Measurements from ENCODE around the gene TGFBRAP1. TPM values are rescaled to one million over a fixed set of nuclear protein-coding genes. Genes with fewer than 3 reads are reported as not detected.
A peak's percentile ranks its signal among the peaks of the same experiment; 100 is the strongest.
"Not testable (repeated sequence)": the region's sequence is repeated elsewhere in the genome, so short reads cannot be mapped to it uniquely, and the experiment has no call there.

TGFBRAP1 gene
- total RNA-seq, 2 donors from 2014 or later: 19.9 to 38.0 TPM

DNA sequence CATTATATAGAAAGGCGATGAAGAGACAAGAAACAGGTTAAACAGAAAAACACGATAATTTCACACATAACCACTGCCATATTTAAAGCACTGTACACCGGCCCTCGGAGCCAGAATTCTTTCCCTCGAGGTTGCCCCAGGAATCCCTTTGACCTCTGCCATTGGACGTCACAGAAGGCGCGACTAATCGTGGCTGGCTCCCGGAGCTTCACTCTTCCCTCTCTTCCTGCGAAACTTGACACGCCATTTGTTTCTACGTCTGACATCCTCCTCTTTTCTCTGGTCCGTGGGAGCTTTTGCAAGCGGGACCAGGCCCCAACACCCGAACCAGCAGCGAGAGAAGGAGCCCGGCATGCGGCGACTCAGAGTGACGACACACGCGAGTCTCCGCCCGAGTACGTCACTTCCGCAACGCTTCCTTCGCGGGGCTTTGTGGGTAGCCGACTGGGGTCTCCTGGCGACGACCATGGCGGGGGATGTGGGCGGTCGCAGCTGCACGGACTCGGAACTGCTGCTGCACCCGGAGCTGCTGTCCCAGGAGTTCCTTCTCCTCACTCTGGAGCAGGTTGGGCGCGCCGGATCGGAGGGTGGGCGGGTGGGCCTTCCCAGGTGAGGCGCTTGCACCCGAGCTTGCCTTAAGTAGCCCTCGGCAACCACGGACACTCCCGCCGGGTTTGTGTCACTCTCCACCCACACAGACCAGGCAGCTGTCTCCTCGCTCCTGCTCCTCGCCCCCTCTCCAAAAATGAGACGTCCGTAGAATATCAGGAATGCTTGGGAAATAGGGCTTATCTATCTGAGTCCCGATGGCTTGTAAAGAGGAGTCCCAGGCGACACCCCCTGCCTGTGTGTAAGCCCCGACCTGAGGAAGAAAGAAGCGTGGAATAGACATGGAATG, 7.8 kb upstream of the TGFBRAP1 start, which contains the start of gene C2orf49:
Gene C2orf49, plus strand, starts transcription at position 419 of the 898 bp plus-strand sequence. Its CDS starts 48 bp downstream, at position 467.
- ATAC-seq: peak; percentile 95 to 96
- H3K27ac Mint-ChIP-seq: peak within 1 kb of the TSS; percentile 97 to 99
- H3K9me3 Mint-ChIP-seq: no peaks in the 10 kb centered on the region
- peaks cover 6% of the 10 kb centered on the region for H3K36me3 Mint-ChIP-seq
- H3K4me1 Mint-ChIP-seq (ENCODE audit: low read depth in 2 of 2): peaks cover 24 to 25% of the 10 kb centered on the region in 2 donors
- peak within 1 kb of the TSS; percentile 97 for H3K4me3 Mint-ChIP-seq
- H3K27me3 Mint-ChIP-seq: no peaks in the 10 kb centered on the region
- peak; percentile 89 for DNase-seq (ENCODE audit: low spot score)

DNA sequence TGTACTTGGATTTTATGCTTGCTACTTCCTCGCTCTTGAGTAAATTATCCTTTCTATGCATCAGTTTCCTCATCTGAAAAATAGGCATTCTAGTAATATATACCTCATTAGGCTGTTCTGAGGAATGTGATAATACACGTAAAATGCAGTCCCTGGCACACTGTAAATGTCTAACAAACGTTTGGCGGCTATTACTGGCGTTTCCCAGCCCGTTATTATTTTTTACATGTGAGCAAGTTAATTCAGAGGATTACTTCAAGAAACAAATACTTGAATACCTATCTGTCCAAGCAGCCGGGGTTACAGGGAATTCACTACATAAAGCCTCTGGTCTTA, 7.2 kb upstream of the TGFBRAP1 start:
- Mint-ChIP-seq H3K4me1 (ENCODE audit: low read depth in 2 of 2) (peaks cover 24 to 25% of the 10 kb centered on the region in 2 donors), H3K36me3 (peaks cover 6% of the 10 kb centered on the region), H3K27me3 (no peaks in the 10 kb centered on the region), H3K9me3 (no peaks in the 10 kb centered on the region), H3K4me3 (peak overlapping the region; percentile 97), H3K27ac (peak overlapping the region; percentile 97 to 99)
- ATAC-seq: no peak
- no peak for DNase-seq (ENCODE audit: low spot score)

DNA sequence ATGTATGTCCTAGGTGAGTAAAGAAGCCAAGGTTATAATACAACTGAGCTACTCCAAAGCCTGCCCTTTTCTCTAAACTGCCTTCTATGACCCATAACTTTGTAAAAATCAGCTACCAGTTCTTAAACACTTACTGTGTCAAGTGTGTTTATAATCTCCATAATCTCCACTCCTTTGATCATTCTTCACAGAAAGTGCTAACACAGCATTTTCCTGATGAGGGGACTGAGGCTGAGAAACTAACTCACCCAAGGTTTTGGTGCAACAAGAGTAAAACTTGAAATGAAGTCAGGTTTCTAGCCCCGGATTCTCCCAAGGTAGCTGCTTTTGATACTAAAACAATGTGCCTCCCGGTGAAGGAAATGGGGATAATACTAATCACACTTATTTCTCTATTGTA, 5.9 kb upstream of the TGFBRAP1 start:
- DNase-seq (ENCODE audit: low spot score) (no peak), ATAC-seq (no peak)
- Mint-ChIP-seq H3K9me3 (no peaks in the 10 kb centered on the region), H3K4me1 (ENCODE audit: low read depth in 2 of 2) (peaks cover 27 to 30% of the 10 kb centered on the region in 2 donors), H3K27me3 (no peaks in the 10 kb centered on the region), H3K27ac (peak overlapping the region in 1 of 2 donors; percentile 10), H3K4me3 (no peak overlapping the region), H3K36me3 (peaks cover 6% of the 10 kb centered on the region)

DNA sequence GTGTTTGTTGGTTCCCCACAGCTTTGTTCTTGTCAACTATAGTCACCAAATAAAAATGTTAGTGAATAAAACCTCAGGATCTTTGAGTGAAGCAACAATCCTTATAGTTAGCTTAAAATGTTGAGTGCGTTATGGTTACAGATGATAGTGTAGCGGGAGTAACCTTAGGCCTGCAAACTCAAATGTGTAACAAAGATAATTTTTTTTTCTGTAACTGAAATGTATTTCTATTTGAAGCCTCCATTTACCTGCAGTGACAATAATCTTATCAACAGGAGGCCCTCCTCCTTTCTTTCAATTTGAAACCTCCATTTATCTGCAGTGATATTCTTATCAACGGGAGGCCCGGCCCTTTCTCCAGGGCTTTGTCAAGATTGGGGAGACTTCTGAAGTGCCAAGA, 4.7 kb upstream of the TGFBRAP1 start:
- H3K9me3 Mint-ChIP-seq: no peaks in the 10 kb centered on the region

DNA sequence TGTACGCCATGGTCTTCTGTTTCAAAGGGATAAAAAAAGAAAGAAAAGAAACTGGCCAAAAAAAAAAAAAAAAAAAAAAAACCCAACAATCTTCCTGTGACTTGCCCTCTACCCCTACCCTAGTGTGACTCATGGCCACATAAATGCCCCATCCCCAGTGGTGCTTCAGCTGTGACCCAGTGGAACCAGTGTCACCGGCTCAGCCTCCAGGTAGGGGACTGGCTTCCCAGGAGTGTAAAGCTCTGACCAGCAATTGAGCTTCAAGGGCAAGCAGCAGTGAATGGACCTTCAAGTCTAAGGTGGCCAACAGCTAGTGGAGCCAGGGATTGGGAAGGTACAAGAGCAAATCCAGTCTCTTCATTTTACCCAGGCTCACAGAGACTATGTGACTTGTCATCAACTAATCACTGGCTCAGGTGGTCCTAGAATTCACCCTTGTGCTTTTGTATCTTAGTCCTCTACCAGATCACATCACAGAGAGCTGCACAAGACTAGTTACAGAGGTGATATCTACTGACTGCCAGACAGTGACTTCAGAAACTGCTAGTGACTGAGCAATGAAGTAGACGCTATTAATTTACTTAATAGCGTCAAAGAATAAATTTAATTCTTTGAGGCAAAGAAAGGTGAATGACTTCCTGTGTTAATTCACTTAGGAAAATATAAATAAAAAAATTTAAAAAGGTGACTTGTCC, 1.3 kb upstream of the TGFBRAP1 start:
- Mint-ChIP-seq H3K4me1 (ENCODE audit: low read depth in 2 of 2) (peaks cover 27 to 28% of the 10 kb centered on the region in 2 donors), H3K27me3 (no peaks in the 10 kb centered on the region), H3K36me3 (no peaks in the 10 kb centered on the region), H3K9me3 (no peaks in the 10 kb centered on the region), H3K27ac (peak overlapping the region; percentile 90 to 91), H3K4me3 (peak overlapping the region; percentile 84)
- ATAC-seq (no peak), DNase-seq (ENCODE audit: low spot score) (no peak)

More for the DNA sequence above, 4.7 kb upstream of the TGFBRAP1 start:
- H3K27ac Mint-ChIP-seq: no peak overlapping the region
- no peak for DNase-seq (ENCODE audit: low spot score)
- no peak for ATAC-seq
- H3K27me3 Mint-ChIP-seq: no peaks in the 10 kb centered on the region
- H3K4me1 Mint-ChIP-seq (ENCODE audit: low read depth in 2 of 2): peaks cover 29 to 31% of the 10 kb centered on the region in 2 donors
- no peak overlapping the region for H3K4me3 Mint-ChIP-seq
- no peaks in the 10 kb centered on the region for H3K36me3 Mint-ChIP-seq

DNA sequence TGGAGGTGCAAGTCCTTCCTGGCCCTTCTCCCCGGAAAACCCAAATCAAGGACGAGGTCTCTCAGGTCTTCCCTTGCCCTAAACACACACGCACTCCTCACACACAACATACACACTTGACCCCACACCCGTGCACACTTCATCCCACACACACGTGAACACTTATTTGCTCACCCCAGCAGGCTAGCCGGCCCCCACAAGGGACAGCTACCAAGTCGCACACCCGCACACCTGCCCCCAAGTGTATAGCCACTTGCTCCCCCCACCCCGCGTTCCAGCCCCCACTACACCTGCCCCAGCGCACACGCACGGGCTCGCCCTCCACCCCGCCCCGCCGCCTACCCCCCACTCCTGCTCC, 359 bp downstream of the TGFBRAP1 start:
- no peaks in the 10 kb centered on the region for H3K9me3 Mint-ChIP-seq
- H3K27me3 Mint-ChIP-seq: no peaks in the 10 kb centered on the region
- DNase-seq (ENCODE audit: low spot score) (no peak), ATAC-seq (peak; percentile 3 to 22)
- no peaks in the 10 kb centered on the region for H3K36me3 Mint-ChIP-seq
- peak overlapping the region; percentile 89 for H3K4me3 Mint-ChIP-seq
- peak overlapping the region; percentile 87 to 90 for H3K27ac Mint-ChIP-seq
- peaks cover 28 to 32% of the 10 kb centered on the region in 2 donors for H3K4me1 Mint-ChIP-seq (ENCODE audit: low read depth in 2 of 2)

DNA sequence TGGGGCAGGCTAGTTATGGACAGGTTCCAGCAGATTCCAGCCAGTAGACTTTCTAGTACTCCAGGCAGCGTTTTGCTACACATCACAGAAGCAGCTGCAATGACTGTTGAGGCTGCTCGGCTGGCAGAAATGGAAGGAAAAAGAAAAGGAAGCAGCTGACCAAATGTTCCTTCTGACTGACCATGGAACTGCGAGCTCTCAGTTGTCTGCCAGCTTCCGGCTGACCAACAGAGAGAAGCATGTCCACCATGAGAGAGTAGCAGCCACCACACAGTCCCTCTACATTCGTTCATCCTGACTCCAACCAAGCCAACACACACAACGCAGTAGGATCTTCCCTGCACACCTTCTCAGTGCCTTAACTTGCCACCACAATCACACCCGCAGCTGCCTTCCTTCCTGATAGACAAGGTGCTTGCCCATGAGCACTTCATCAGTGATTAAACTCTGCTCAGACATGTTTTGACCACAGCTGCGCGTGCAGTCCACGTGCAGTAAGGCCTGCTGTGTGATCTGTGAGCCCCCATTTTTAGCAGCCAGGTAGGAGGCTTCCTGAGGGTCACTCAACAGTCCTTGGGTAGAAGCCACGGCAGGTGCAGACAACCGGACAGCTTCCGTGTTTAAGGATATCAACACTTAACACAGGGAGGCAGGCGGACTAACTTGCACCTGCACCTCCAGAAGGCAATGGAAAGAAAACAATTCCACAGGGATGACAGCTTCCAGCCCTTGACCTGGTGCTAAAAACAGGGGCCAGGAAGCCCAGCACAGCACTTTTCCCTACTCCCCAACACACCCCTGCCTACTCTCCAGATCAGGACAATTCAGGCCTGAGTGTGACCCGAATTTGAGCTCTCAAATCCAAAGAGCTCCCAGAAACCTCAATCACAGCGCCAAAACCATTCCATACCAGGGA, 996 bp downstream of the TGFBRAP1 start:
- H3K27ac Mint-ChIP-seq: peak overlapping the region; percentile 87 to 90
- ATAC-seq: peak in 1 of 2 donors; percentile 34

DNA sequence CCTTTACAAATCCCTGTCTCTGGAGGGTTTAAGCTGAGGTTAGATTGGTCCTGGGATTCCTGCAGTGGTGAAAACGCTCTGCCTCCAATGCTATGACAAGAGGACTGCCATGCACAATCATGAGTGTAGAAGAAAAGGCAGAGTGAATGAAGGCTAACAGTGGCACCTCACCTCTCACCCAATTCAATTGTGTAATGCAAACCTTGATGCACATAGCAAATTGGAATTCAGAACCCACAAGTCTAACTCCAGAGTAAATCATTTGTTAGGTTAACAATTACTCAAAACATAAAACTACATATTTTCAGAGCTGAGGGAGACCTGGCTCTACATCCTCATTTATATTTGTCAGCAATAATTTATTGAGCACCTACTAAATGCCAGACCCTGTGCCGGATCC, 1.8 kb downstream of the TGFBRAP1 start:
- Mint-ChIP-seq H3K4me3 (peak overlapping the region; percentile 89), H3K4me1 (ENCODE audit: low read depth in 2 of 2) (peaks cover 40 to 44% of the 10 kb centered on the region in 2 donors), H3K27me3 (no peaks in the 10 kb centered on the region), H3K36me3 (no peaks in the 10 kb centered on the region), H3K9me3 (no peaks in the 10 kb centered on the region), H3K27ac (peak overlapping the region; percentile 87 to 90)
- ATAC-seq (no peak), DNase-seq (ENCODE audit: low spot score) (no peak)

More for the DNA sequence above, 996 bp downstream of the TGFBRAP1 start:
- Mint-ChIP-seq H3K4me1 (ENCODE audit: low read depth in 2 of 2) (peaks cover 32 to 36% of the 10 kb centered on the region in 2 donors), H3K9me3 (no peaks in the 10 kb centered on the region), H3K27me3 (no peaks in the 10 kb centered on the region), H3K4me3 (peak overlapping the region; percentile 89), H3K36me3 (no peaks in the 10 kb centered on the region)
- DNase-seq (ENCODE audit: low spot score): no peak

DNA sequence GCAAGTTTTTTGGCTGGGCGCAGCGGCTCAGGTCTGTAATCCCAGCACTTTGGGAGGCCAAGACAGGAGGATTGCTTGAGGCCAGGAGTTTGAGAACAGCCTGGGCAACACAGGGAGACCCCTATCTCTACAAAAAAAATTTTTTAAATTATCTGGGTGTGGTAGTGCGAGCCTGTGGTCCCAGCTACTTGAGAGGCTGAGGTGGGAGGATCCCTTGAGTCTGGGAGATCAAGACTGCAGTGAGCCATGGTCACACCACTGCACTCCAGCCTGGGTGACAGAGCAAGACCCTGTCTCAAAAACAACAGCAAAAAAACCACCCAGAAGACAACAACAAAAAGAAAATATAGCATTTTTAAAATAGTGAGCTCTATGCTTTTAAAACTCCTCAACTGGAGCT, 2.3 kb downstream of the TGFBRAP1 start:
- not testable (repeated sequence) for ATAC-seq; DNase-seq (ENCODE audit: low spot score); H3K36me3 Mint-ChIP-seq; H3K9me3 Mint-ChIP-seq; H3K27me3 Mint-ChIP-seq
- peaks cover 43 to 47% of the 10 kb centered on the region in 2 donors for H3K4me1 Mint-ChIP-seq (ENCODE audit: low read depth in 2 of 2)
- peak overlapping the region; percentile 89 for H3K4me3 Mint-ChIP-seq
- peak overlapping the region in 1 of 2 donors; percentile 90 for H3K27ac Mint-ChIP-seq

DNA sequence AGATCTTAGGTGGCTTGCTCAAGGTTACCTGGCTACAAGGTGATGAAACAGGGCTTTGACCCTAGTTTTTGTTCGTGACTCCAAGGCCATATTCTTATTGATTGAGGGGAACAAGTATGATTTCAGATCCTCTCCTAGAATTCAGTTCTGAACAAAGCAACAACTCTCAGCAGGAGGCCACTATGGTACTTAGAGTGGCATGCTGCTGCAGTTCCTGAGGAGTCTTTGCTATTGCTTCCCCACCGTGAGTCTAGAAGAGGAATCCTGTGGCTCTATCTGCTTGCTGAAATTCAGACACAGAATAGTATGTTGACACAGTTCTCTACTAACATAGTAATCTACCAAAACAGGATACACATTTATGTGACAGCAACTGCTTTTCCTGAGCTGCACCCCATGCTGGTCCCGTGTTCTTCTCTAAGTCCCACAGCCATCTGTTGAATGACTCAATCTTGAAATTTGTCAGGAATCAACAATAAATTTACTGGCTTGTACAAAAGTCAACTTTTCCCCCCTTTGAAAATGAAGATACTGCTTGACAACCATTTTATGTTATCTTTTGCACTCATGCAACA, 4.1 kb downstream of the TGFBRAP1 start:
- no peak overlapping the region for H3K27ac Mint-ChIP-seq
- H3K4me1 Mint-ChIP-seq (ENCODE audit: low read depth in 2 of 2): peaks cover 42 to 43% of the 10 kb centered on the region in 2 donors
- no peak for ATAC-seq
- H3K9me3 Mint-ChIP-seq: no peaks in the 10 kb centered on the region
- H3K36me3 Mint-ChIP-seq: no peaks in the 10 kb centered on the region
- DNase-seq (ENCODE audit: low spot score): no peak
- H3K4me3 Mint-ChIP-seq: no peak overlapping the region
- no peaks in the 10 kb centered on the region for H3K27me3 Mint-ChIP-seq

DNA sequence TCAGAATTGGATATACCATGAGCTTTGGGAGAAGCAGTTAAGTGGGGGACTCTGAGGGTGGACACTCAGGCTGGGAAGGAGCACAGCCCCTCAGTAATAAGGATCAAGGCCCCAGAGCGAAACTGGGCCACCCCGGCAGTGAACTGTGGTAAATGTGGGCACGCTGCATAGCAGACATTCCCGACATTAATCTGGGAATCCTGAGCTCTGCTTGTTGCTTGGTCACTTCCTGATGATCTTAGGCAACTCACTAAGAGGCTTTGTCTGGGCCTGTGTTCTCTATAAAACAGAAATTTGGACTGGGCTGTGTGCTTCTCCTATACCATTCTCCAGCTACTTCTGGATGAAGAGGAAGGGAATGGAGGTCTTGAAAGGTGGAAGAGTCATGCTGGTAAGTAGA, 4.8 kb downstream of the TGFBRAP1 start:
- ATAC-seq: no peak
- Mint-ChIP-seq H3K4me3 (no peak overlapping the region), H3K27me3 (no peaks in the 10 kb centered on the region), H3K27ac (peak overlapping the region in 1 of 2 donors; percentile 6), H3K9me3 (no peaks in the 10 kb centered on the region), H3K4me1 (ENCODE audit: low read depth in 2 of 2) (peaks cover 38 to 41% of the 10 kb centered on the region in 2 donors), H3K36me3 (no peaks in the 10 kb centered on the region)
- DNase-seq (ENCODE audit: low spot score): no peak

DNA sequence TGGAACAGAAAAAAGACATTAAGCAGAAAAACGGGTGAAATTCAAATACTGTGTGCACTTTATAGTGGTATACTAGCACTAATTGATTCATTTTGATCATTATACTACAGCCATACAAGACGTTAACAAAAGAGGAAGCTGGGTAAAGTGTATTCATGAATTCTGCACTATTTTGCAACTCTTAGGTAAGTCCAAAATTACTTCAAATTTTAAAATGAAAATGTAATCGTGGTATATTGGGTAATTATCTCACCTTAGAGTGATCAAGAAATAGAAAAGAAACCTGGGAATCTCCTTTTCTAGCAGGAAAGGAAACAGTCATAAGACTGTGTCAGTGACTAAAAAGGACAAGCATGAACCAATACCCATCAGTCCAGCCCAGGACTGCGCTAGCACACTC, 5.4 kb downstream of the TGFBRAP1 start:
- no peak for ATAC-seq
- H3K4me1 Mint-ChIP-seq (ENCODE audit: low read depth in 2 of 2): peaks cover 34 to 39% of the 10 kb centered on the region in 2 donors
- H3K27ac Mint-ChIP-seq: peak overlapping the region in 1 of 2 donors; percentile 6
- H3K9me3 Mint-ChIP-seq: no peaks in the 10 kb centered on the region
- DNase-seq (ENCODE audit: low spot score): no peak
- no peaks in the 10 kb centered on the region for H3K27me3 Mint-ChIP-seq
- no peaks in the 10 kb centered on the region for H3K36me3 Mint-ChIP-seq
- H3K4me3 Mint-ChIP-seq: no peak overlapping the region

DNA sequence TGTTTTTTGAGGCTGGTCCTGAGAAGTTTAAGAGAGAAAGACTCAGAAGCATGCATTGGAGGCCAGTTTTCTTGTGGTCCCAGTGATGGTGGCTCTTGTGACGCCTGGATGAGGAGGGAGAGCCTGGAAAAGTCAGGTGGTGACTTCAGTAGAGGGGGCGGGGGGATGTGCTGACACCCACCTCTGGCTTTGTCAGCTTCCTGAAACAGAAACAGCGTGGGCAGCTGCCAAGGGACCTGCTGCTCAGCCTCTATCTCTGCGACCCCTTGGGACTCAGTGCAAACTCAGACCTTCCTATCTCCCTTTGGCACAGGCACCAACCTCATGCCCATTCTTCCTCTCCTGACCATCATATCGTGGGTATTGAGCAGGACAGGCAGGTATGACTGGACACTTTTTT, 6.4 kb downstream of the TGFBRAP1 start:
- Mint-ChIP-seq H3K27me3 (no peaks in the 10 kb centered on the region), H3K9me3 (no peaks in the 10 kb centered on the region), H3K4me3 (no peak overlapping the region), H3K27ac (no peak overlapping the region), H3K4me1 (ENCODE audit: low read depth in 2 of 2) (peaks cover 25 to 33% of the 10 kb centered on the region in 2 donors), H3K36me3 (no peaks in the 10 kb centered on the region)
- DNase-seq (ENCODE audit: low spot score) (no peak), ATAC-seq (no peak)
